GM18502 (cell line): ENCODE measurements around the gene DLG2.
A peak's percentile ranks its signal among the peaks of the same experiment; 100 is the strongest.

Experiments used
- ATAC-seq: cut with Tn5 transposase; IDR thresholded peaks from one replicate; pipeline ENCODE4 v1.9.1; 2021; ENCODE audit warnings: mild to moderate bottlenecking; ENCODE audit not compliant: unreplicated experiment, poor library complexity

The DLG2 gene

DNA sequence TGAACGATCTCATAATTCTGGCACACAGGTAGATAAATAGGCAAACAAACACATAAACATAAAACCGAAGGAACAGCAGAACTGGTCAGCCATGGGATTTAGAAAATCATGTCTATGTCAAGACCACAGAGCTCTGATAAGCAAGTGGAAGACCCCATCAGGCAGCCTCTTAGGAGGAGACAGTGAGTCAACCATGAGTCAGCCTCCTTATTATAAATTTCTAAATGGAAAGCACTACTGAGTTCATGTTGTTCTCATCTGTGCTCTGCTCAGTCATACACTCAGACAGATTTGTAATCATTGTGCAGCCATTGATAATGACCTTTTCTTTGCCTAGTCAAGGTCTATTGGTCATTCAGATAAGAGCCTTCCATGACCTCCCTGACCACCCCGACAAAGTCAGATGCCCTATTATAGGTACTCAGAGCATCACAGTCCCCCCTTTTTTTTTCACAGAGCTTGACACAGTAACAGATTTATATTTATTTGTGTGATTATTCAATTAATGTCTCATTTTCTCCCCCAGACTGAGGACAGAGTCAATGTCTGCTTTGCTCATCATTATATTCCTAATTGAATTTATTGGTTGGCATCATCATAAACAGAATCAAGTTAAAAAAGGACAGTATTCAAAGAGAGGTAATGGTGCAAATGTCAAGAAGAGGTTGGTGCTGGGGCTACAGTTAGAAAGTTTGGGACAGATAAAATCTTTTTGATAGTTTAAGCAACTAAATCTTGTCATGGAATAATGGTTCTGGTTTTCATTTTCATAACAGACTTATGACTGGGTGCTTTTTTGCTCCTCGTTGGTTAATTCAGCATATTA lies 1761.3 kb downstream of the DLG2 start:
- no peak for ATAC-seq

DNA sequence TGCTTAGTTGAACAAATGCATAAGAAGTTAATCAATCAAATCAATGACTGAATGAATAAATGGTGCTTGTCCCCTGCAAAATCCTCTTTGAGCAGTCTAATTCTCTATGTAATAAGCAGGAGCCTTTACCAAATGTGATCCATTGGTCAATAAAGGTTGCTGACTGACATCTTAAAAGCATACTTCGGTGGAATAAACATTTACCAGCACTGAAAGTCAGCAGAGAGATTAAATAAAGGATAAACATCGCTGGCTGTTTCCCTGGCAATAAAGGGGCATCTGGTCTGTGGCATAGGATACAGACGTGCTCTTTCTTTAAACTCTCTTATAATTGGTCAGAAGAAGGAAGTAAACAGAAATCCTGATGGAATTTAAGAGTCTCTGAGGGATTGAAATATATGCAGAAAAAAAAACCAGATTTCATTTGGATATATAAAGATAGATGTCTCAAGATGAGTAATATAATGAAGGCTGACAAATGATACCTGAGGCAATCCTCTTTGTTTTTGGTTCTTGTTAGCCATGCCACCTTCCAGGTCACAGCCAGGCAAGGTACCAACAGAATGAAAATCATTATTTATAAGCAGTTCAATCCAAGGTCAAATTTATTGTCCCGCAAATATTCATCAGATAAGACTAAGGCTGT lies 1762.6 kb downstream of the DLG2 start:
- ATAC-seq, result no peak

DNA sequence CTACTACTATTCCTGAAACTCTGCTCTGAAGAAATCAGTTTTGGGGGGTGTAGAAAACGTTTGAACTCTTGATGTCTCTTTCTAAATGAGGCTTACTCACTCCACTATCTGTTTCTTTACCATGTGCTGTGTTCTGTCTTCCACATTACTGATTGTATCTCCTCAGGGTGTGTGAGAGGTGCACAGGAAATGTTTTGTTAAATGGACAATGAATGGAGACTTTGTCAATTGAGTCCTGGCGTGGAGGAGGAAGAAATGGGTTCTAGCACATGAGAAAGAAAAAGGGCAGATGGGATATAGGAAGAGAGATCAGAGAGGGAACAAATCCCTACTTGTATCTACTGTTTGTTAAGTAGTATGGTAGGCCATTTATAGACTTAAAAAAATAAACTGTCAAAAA lies 1763.9 kb downstream of the DLG2 start:
- no peak for ATAC-seq

DNA sequence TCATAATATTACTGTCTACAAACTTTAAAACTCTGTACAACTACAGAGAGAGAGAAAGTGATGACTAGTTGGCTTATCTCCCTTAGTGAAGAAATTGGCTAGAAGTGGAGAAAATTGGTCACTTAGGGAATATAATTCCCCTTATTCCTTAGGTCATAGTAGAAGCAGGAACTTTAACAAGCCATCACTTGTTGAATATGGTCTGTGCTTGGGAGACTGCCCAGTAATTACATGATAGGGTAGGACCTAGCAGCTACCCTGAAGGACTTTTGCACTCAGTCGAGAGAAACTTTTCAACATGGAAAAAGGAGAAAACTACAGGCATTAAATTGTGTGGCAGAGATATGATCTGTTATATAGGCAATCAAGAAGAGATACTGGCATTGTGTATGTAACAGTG lies 1764.5 kb downstream of the DLG2 start:
- no peak for ATAC-seq

DNA sequence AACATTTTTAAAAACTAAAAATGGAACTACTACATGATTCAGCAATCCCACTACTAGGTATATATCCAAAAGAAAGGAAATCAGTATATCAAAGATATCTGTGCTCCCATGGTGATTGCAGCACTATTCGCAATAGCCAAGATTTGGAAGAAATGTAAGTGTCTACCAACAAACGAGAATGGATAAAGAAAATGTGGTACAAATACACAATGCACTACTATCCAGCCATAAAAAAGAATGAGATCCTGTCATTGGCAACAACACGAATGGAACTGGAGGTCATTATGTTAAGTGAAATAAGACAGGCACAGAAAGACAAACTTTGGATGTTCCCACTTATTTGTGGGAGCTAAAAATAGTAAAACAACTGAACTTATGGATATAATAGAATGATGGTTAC lies 1765.1 kb downstream of the DLG2 start:
- no peak for ATAC-seq

DNA sequence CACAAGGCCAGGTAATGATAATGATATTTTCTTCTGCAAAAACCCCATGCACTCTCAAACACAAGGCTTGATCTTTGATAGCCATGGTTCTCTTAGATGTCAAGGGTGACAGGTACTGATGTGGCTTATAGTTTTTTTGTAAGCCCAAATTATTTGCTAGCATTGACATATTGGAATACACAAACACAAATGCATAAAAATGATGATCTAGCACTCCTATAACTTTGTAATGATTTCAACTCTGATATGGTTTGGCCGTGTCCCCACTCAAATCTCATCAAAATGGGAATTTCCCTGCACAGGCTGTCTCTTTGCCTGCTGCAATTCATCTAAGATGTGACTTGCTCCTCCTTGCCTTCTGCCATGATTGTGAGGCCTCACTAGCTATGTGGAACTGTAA lies 1768.5 kb downstream of the DLG2 start:
- no peak for ATAC-seq

DNA sequence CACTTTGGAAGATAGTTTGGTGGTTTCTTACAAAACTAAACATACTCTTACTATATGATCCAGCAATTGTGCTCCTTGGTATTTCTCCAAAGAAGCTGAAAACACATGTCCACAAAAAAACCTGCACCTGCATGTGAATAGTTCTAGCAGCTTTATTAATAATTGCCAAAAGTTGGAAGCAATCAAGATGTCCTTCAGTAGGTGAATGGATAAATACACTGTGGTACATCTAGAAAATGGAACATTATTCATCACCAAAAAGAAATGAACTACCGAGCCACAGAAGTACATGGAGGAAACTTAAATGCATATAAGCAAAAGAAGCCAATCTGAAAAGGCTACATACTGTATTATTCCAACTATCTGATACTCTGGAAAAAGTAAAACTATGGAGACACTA lies 1771.9 kb downstream of the DLG2 start:
- no peak for ATAC-seq

DNA sequence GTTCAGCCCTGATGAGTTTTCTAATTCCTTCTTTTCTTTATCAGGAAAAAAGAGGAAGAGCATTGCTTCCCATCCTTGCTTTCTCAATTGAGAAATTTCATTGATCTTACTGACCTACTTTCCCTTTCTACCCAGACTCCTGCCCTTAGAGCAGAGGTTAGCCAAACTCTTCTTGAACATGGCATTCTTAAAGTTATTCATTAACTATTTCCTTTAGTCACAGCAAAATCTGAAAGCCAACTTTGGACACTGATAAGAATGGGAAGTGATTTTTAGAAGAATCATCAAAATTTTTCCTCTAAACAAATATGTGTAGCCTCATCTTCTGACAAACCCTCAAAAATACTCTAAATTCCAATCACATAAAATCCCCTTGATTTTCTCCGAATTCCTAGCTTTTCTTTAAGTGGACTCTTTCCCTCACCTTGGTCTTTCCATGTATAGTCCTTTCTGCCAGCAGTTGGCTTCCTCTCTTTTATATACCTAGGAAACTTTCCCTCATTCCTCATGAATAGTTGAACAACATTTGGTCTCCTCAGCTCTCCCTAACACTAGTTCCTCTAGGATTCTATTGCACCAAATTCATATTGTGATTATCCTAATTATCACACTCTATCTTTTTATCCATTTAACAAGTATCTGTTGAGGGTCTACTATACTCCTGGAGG lies 1774.2 kb downstream of the DLG2 start:
- ATAC-seq, result no peak

DNA sequence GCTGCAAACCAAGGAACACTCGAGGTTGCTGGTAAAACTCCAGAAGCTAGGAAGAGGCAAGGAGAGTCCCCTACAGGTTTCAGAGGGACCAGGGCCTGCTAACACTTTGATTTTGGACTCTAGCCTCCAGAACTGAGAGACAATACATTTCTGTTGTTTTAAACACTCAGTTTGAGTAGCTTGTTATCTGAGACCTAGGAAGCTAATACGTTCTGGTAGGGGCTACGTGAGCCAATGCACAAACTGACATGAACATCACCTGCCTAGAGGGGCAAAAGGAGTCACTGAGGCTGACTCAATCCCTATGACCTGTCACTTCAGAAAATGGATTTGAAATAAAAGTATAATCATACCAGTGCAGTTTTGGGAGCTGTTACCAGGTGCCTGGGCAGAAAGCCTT lies 1775.1 kb downstream of the DLG2 start:
- no peak for ATAC-seq

DNA sequence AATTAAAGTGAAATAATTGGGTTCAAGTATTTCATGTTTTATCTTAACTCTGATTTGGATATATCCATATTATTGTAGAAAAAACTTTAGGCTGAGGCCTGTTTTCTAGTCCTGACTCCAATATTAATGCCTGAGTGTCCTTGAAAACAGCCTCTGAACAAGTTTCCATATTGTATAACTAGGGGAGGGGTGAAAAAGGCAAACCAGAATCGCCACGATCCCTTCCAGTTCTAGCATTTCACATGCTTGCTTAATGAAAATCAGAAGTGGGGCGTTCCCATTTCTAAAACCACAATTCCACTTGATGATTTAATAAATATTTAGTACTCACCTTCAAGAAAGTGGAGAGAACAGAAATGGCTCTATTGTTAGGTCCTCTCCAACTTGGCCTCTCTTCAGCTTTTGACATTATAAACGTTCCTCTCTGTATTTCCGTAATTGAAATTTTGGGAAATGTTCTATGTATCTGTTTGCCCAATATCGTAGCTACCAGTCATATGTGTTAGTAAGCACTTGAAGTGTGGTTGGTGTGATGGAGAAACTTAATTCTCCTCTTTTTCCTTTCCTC lies 1779.6 kb downstream of the DLG2 start:
- ATAC-seq, result no peak

DNA sequence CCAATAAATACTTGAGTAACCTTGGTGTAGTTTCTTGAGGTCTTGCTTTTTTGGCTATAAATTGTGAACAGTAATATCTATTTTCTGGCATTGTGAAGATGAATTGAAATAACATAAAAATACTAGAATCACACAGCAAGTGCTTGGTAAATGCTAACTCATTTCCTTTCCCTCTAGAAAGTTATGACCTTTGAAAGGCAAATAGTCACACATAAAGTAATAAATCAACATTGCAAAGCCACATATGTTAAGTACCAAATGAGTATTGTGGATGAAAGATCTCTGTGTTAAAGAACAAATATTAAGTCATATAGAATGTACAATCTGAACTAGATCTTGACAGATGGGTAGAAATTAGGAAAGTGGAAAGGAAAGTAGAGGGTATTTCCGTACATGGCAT lies 1781.3 kb downstream of the DLG2 start:
- no peak for ATAC-seq

DNA sequence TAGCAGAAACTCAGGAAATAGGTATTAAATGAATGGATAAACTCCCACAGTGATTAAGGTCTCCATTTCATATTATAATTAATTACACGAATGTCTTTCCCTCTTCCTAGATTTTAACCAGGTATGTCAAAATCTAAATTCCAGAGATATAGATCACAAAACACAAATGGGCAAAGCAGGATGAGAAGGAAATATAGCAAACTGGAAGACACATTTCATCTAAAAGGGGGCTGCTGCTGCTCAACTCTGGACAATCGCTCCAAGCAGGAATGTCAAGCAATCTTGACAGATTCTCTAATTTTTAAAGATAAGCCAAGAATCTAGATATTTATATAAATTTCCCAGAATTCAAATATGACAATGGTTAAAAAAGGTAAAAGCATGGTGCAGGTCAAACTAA lies 1786.8 kb downstream of the DLG2 start:
- ATAC-seq, result no peak

DNA sequence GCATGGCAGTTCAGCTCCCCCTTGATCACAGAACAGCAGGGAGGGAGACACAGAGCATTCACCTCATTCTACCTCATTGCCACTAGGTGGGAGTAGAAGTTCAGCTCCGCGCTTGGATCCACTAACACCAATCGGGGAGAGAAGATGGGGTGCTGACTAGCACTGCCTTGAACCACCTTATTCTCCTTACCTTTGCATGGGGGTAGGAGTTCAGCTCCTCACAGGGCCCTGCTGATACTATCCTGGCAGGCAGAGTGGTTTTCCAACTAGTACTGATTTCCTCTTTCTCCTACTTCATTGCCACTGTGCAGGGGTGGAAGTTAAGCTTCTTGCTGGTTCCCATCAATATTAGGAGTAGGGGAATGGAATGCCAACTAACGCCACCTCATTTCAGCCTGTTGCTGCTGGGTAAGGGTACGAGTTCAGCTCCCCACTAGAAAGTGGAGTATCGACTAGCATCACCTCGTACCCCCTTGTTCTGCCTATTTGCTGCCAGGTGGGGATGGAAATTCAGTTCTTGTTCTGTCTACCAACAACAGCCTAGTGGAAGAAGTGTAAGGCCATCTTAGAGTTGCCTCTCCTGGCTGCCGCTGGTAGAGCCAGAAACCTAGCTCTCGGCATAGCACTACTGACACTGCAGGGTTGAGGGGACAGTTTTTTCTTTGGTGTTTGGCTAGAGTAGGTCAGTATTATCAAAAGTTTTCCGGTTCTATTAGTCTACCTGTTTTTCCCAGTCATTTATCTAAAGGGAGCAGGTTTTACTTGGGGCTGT lies 1790.1 kb downstream of the DLG2 start:
- peak; percentile 88 for ATAC-seq

DNA sequence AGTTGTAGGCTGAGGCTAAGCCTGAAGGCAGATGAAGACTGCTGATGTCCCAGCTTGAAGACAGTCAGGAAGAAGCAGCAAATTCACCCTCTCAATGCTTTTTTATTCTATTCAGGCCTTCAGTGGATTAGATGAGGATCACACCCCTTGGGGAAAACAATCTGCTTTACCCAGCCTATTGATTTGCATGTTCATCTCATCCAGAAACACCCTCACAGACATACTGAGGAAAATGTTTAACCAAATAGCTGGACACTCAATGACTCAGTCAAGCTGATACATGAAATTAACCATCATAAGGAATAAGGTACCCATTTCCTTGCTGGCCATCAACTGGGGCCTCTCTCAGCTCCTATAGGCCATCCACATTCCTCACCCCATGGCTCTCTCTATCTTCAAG lies 1791.1 kb downstream of the DLG2 start:
- ATAC-seq, result no peak

DNA sequence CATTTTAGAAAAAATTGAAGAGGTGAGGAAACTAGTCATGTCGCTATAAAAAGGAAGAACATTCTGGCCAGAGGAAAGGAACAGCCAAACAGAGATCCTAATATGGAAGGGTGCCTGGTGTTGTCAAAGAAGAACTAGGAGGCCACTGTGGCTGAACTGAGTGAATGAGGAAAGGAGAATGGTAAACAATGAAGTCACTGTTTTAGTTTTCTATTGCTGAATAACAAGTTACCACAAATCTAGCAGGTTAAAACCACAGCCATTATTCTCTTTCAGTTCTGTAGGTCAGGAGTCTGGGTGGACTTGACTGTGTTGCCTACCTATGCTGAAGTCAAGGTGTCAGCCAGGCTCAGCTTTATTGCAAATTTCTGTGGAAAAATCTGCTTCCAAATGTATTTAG lies 1791.7 kb downstream of the DLG2 start:
- ATAC-seq, result peak; percentile 78

DNA sequence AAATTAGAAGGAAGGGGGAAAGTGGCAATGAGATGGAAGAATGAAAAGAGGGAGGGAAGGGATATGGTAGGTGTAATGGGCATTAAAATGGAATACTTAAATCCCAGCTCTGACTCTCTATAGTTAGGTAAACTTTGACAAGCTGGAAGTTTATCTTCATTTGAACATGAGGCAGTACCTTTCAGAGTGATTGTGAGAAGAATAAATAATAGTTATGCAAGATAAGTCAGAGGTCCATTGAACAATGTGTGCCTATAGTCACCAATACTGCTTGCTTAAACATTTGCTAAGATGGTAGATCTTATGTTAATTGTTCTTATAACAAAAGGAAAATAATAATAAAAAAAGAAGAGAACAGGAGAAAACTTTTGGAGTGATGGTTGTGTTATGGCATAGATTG lies 1795.2 kb downstream of the DLG2 start:
- ATAC-seq, result no peak

DNA sequence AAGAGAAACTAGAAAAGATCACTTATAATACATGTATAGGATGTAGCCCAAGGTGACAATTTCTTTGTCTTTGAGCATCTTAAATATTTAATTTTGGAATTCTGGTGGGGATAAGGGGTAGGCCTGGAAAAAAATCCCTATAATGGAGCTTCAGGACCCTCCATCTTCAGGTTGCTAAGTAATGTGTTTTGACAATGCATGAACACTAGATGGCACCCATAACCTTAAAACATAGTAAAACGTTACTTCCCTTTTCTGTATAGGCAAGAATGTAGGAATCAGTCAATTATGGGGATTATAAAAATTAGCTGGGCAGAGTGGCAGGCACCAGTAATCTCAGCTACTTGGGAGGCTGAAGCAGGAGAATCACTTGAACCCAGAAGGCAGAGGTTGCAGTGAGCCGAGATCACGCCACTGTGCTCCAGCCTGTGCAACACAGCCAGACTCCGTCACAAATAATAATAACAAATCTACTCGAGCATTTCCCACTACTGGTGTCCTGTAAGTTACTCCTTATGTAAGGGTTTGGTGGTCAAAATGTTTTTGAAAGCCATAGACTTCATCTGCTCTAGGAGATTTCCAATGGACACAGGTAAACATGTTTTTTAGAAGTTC lies 1799.1 kb downstream of the DLG2 start:
- ATAC-seq, result peak; percentile 82

DNA sequence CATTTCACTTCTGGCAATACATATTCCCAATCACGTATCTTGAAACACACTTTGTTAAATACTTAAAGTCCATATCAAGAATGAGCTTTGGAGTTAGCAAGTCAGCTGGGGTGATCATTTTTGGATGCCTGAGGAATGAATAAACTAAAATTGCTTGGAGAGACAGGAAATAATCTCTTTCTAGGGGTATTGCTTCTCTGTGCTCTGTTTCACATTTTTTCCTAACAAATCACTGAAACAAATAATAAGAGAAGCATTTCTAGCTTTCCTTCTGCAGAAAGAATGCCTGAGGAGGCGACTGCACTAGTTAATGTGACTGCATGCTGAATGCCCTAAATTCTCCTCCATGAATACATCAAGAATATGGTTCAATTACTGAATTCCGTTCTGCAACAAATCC lies 1799.6 kb downstream of the DLG2 start:
- ATAC-seq, result no peak

DNA sequence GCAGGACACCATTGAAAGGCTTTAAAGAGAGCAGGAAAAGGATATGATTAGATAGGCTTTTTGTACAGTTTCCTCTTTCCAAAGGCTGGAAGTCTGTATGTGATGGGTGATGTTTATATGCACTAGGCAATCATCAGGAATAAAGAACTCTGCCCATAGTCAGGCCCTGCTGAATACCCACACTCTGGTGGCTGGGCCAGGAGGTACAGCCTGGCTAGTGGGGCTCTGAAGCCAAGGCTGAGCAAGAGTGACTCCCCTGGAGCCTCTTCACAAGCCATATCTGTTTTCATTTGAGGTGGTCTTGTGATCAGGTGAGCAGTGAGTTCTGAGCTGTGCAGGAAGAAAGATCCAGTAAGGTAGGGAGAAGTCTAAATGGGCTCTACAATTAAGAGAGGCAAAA lies 1801.1 kb downstream of the DLG2 start:
- ATAC-seq, result no peak

DNA sequence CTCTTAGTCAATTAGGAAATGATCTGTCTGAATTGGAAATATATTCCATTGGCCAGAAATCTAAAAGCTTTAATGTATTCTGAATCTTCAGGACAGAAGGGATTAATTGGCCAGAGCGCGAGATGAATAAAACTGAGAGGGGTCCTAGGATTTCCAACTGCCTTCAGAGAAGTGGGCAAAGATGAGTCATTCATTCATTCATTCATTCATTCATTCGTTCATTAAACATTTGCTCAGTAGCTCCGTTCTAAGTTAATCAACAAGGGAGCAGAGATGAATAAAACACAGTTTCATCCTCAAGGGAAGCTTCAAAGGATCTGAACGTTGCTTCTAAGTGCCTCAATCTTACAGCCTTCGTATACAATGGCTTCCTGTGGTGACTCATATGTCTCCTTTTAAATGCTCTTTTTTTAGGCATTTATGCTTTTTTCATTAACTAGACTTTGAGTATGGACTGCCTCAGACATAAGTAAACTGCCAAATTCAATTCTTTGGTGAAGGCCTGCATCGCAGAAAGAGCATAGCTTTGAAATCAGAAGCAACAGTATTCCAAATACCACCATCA lies 1803.6 kb downstream of the DLG2 start:
- no peak for ATAC-seq
